Gastrocnemius medialis (tissue), 4 donors: ENCODE results near the gene PLA2G4F. TPM values are rescaled to one million over a fixed set of nuclear protein-coding genes. Genes with fewer than 3 reads are reported as not detected.

Experiments used
- ATAC-seq, 2 donors: fragments of 150-250 bp; one replicate each; pipeline ENCODE4 v1.9.1; 2016
- DNase-seq, 2 donors: peaks; one replicate each; pipeline ENCODE4 v3.0.0-alpha.2; 2019
- H3K27ac ChIP-seq, 4 donors: fragments of 200-600 bp; sonication (generic); 1 replicate in 1 of 4; 2 replicates in 3 of 4; pipeline ENCODE4 v1.5.1; 2016 to 2018; ENCODE audit warnings: mild to moderate bottlenecking in 2 of 4, moderate library complexity in 1 of 4
- H3K27me3 ChIP-seq, 3 donors: fragments of 200-600 bp; sonication (generic) in 2 of 3; 1 replicate in 1 of 3; 2 replicates in 2 of 3; pipeline versions ENCODE4 v1.5.1 to v1.6.0; 2016 to 2019; ENCODE audit warnings: mild to moderate bottlenecking in 1 of 3, moderate library complexity in 1 of 3
- H3K36me3 ChIP-seq, 2 donors: fragments of 200-600 bp; sonication (generic) in 1 of 2; one replicate each; pipeline ENCODE4 v1.5.1; 2017 to 2018
- H3K4me1 ChIP-seq, 2 donors: fragments of 200-600 bp; sonication (generic) in 1 of 2; one replicate each; pipeline ENCODE4 v1.5.1; 2016 to 2017; ENCODE audit warnings: mild to moderate bottlenecking in 2 of 2
- H3K4me3 ChIP-seq, 4 donors: fragments of 200-600 bp; sonication (generic) in 3 of 4; 1 replicate in 1 of 4; 2 replicates in 3 of 4; pipeline ENCODE4 v1.5.1; 2016 to 2019; ENCODE audit warnings: mild to moderate bottlenecking in 2 of 4
- H3K9me3 ChIP-seq, 3 donors: fragments of 200-600 bp; sonication (generic) in 2 of 3; 1 replicate in 1 of 3; 2 replicates in 2 of 3; pipeline ENCODE4 v1.5.1; 2016 to 2019
- POLR2A ChIP-seq, 2 donors: fragments of 450-650 bp; IDR thresholded peaks; one replicate each; pipeline ENCODE4 v1.6.1; 2017; ENCODE audit warnings: antibody characterized with exemption in 2 of 2, mild to moderate bottlenecking in 2 of 2, moderate library complexity in 2 of 2
- in situ Hi-C, 4 donors: fragments of 200-750 bp; cut with MboI; loops; one replicate each; pipeline versions ENCODE4 v1.15.0 to v1.8.0; 2017; ENCODE audit warnings: low sequenced_read_pairs in 4 of 4
- intact Hi-C: fragments of 100-400 bp; cut with DNase I; formaldehyde crosslinking; loops from one replicate; pipeline ENCODE4 v1.15.1; 2023; ENCODE audit warnings: low total_unique reads
- total RNA-seq, 4 donors: library from RNA; depleted of rRNA; stranded (reverse); fragments of >200 nt; gene quantifications; one replicate each; pipeline versions ENCODE4 v1.1.0 to v1.2.3, GENCODE V29; 2016
- TF ChIP-seq, protein P1 (sequence below), 5 experiments: fragments of 450-650 bp in 3 of 5; fragments of 200-600 bp in 2 of 5; sonication (generic) in 2 of 5; IDR thresholded peaks in 4 of 5; conservative IDR thresholded peaks in 1 of 5; 1 replicate in 4 of 5; 2 replicates in 1 of 5; pipeline ENCODE4 v1.5.1; 2016 to 2019; ENCODE audit warnings: antibody characterized with exemption in 5 of 5, mild to moderate bottlenecking in 3 of 5, moderate library complexity in 3 of 5

Gene PLA2G4F
- total RNA-seq, 4 donors from 2014 or later: 1.0 to 8.4 (median 4.9) TPM

DNA sequence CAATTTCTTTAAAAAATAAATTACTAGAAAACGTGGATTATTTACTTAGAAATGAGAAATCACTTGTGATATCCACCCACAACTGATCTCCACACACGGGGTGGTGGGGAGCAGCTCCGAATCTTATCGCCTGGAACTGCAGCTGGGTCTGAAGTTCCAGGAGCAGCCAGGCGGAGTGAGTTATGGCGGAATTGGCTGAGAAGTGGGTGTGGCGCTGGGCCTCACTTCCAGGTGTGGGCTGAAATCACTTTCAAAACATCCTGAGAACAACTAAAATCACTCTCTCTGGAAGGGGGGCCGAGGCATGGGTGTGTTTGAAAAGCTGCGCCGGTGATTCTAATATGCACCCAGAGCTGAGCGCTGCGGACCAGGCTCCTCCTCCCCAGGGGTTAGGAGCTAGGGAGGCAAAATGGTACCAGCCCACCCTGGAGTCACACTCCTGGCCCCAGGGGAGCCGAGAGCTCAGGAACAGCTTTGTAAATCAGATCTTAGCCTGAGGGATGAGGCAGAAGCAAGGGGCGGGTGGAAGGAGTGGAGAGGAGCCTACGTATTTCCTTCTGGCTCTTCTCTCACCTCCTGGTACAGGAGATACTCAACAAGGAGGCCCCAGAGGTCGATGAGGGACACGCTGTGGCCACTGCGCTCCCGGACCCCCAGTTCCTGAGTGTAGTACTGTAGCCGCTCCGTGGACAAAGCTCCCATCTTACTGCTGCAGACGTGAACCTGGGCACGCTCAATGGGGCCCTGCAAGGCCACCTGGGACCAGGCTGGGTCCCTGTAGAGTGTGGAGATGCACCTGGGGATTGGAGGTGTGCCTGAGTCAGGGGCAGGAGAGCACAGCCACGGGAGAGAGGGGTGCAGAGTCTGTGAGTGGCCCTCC, 9.6 kb downstream of the PLA2G4F start:
- in situ Hi-C loops: no loop called here
- Histone ChIP-seq H3K9me3 (no peaks in the 10 kb centered on the region), H3K27me3 (no peaks in the 10 kb centered on the region), H3K4me3 (no peak overlapping the region), H3K4me1 (peaks cover 5 to 7% of the 10 kb centered on the region in 2 donors), H3K27ac (no peak overlapping the region), H3K36me3 (no peaks in the 10 kb centered on the region)
- intact Hi-C loops: no loop called here
- ATAC-seq: no peak
- TF ChIP-seq POLR2A (IDR thresholded peaks at IDR 0.05): no peak
- TF ChIP-seq, protein P1, sequence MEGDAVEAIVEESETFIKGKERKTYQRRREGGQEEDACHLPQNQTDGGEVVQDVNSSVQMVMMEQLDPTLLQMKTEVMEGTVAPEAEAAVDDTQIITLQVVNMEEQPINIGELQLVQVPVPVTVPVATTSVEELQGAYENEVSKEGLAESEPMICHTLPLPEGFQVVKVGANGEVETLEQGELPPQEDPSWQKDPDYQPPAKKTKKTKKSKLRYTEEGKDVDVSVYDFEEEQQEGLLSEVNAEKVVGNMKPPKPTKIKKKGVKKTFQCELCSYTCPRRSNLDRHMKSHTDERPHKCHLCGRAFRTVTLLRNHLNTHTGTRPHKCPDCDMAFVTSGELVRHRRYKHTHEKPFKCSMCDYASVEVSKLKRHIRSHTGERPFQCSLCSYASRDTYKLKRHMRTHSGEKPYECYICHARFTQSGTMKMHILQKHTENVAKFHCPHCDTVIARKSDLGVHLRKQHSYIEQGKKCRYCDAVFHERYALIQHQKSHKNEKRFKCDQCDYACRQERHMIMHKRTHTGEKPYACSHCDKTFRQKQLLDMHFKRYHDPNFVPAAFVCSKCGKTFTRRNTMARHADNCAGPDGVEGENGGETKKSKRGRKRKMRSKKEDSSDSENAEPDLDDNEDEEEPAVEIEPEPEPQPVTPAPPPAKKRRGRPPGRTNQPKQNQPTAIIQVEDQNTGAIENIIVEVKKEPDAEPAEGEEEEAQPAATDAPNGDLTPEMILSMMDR (IDR thresholded peaks at IDR 0.05 in 4 of 5, conservative IDR thresholded peaks at IDR 0.05 in 1 of 5): no peak
- no peak for DNase-seq

DNA sequence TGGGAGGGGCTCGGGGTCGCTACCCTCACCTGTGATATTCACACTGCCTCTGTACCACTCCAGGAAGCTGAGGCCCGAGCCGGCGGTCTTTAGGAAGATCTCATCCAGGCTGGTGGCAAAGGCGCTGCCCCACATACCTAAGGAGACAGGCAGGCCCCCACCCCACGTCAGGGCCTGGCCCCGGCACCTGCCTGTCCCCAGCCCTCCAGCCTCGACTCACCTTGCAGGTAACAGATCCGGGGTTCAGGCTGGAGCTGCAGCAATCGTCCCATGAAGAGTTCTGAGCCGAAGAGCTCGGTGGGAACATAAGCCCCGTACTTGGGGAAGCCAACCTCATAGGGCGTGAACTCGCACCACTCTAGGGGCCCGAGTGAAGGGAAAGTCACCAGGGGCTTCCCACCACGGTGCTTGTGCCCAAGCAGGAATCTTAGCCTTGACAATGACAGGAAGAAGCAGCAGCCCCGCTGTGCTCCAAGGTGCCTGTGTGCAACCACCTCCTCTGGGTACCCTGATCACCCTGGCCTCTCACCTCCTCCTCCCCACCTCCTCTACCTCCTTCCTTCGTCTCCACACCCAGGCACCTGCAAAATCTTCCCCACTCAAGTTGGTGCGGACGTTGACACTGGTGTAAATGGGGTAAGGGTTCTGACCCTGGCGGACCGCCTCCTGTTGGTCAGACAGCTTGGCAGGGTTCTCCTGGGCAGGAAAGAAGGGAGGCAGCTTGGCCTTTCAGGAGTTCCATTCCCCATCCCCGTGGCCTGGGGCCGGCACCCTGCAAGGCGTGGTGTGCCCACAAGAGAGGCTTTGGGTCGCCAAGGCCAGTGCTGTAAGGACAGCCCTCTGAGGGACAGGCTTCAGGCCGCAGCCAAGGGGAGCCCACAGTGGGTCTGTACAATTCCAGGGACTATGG, 10.6 kb downstream of the PLA2G4F start:
- no peaks in the 10 kb centered on the region for H3K27me3 ChIP-seq
- H3K27ac ChIP-seq: no peak overlapping the region
- intact Hi-C loops: no loop called here
- H3K4me3 ChIP-seq: no peak overlapping the region
- no peaks in the 10 kb centered on the region for H3K36me3 ChIP-seq
- in situ Hi-C loops: no loop called here
- no peaks in the 10 kb centered on the region for H3K4me1 ChIP-seq
- no peak for TF ChIP-seq POLR2A (IDR thresholded peaks at IDR 0.05)
- TF ChIP-seq, protein P1 (IDR thresholded peaks at IDR 0.05 in 4 of 5, conservative IDR thresholded peaks at IDR 0.05 in 1 of 5): no peak
- no peaks in the 10 kb centered on the region for H3K9me3 ChIP-seq
- no peak for ATAC-seq
- DNase-seq: no peak

DNA sequence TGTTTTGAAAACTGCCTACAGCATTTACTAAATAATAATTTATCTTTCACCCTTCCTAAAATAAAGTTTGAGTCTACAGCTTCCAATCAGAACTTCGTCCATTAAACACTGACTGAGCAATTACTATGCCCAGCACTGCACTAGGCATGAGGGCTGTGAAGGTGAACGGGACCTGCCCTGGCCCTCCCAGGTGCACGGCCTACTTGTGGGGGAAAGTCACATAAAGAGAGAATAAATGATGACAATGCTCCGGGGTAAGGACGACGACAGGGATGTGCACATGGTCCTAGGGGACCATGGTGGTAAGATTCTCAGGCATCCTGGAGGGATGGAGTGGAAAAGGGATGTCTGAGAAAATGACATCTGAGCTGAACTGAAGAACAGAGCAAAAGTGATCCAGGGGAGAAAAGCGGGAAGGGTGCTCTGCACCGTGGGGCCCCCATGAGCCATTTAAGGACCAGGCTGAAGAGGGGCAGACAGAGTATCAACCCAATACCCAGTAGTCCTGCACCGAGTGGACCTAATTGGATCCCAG, 11.5 kb downstream of the PLA2G4F start:
- ATAC-seq: no peak
- H3K36me3 ChIP-seq: no peaks in the 10 kb centered on the region
- in situ Hi-C loops: no loop called here
- H3K27me3 ChIP-seq: no peaks in the 10 kb centered on the region
- no peak for DNase-seq
- no peaks in the 10 kb centered on the region for H3K9me3 ChIP-seq
- no peak overlapping the region for H3K4me3 ChIP-seq
- TF ChIP-seq, protein P1 (IDR thresholded peaks at IDR 0.05 in 4 of 5, conservative IDR thresholded peaks at IDR 0.05 in 1 of 5): no peak
- TF ChIP-seq POLR2A (IDR thresholded peaks at IDR 0.05): no peak
- no peak overlapping the region for H3K27ac ChIP-seq
- intact Hi-C loops: no loop called here
- no peaks in the 10 kb centered on the region for H3K4me1 ChIP-seq

DNA sequence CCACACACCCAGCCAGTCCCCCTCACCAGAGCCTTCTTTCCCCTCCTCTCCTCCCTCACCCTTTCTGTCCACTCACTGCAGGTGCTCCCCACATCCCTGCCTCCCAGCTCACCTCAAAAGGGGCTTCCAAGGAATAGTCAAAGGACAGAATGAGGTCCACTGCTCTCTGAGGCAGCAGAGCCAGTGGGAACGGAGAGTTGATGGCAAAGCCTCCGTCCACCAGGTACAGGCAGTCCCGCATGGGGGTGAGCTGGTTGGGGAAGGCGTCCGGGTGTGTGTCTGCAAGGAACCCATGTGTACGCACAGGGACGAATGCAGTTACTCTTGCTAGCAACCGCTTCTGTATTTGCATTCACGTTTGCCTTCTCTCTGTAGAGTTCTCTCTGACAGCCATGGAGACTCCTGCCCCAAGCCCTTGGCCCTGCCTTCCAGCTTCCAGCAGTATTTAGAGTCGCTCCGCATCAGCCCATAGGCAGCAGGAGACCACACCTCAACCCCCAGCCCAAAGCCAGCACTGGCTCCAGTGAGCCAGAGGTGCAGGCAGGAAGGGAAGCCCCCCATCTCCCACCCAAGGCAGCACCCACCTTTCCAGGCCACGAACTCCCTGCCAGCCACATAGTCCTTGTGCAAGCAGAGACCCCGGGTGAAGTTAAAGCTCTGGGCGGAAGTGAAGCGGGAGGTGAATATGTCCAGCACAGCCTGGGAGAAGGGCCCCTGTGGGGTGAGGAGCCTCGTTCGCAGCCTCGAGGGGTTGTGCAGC, 12.4 kb downstream of the PLA2G4F start:
- Histone ChIP-seq H3K4me3 (no peak overlapping the region), H3K4me1 (no peaks in the 10 kb centered on the region), H3K9me3 (no peaks in the 10 kb centered on the region), H3K36me3 (no peaks in the 10 kb centered on the region), H3K27me3 (no peaks in the 10 kb centered on the region), H3K27ac (no peak overlapping the region)
- ATAC-seq (no peak), DNase-seq (peak in 1 of 2 donors; percentile 7)
- TF ChIP-seq POLR2A (IDR thresholded peaks at IDR 0.05): no peak
- TF ChIP-seq, protein P1 (IDR thresholded peaks at IDR 0.05 in 4 of 5, conservative IDR thresholded peaks at IDR 0.05 in 1 of 5): no peak
- intact Hi-C loops: no loop called here
- in situ Hi-C loops: no loop called here
